Right atrium auricular region (tissue), 2 donors: ENCODE measurements around the gene FBRSL1. TPM values are rescaled to one million over a fixed set of nuclear protein-coding genes. Genes with fewer than 3 reads are reported as not detected.
A peak's percentile ranks its signal among the peaks of the same experiment; 100 is the strongest.

Experiments used
- DNase-seq: peaks from one replicate; pipeline ENCODE4 v3.0.0-alpha.2; 2019; ENCODE audit warnings: low spot score
- H3K27ac ChIP-seq, 2 donors: fragments of 200-600 bp; sonication (generic); 1 replicate in 1 of 2; 2 replicates in 1 of 2; pipeline ENCODE4 v1.5.1; 2016 to 2019
- H3K27me3 ChIP-seq, 2 donors: fragments of 200-600 bp; sonication (generic); one replicate each; pipeline versions ENCODE4 v1.5.1 to v1.6.0; 2017 to 2019
- H3K36me3 ChIP-seq: fragments of 200-600 bp; sonication (generic); one replicate; pipeline ENCODE4 v1.5.1; 2016
- H3K4me1 ChIP-seq, 2 donors: fragments of 200-600 bp; sonication (generic); one replicate each; pipeline versions ENCODE4 v1.5.1 to v1.6.0; 2017 to 2019
- H3K4me3 ChIP-seq, 2 donors: fragments of 200-600 bp; sonication (generic); 1 replicate in 1 of 2; 2 replicates in 1 of 2; pipeline ENCODE4 v1.5.1; 2017 to 2019; ENCODE audit warnings: mild to moderate bottlenecking in 1 of 2, moderate library complexity in 1 of 2
- H3K9me3 ChIP-seq, 2 donors: fragments of 200-600 bp; sonication (generic); one replicate each; pipeline ENCODE4 v1.5.1; 2019
- CTCF ChIP-seq, 2 donors: fragments of 200-600 bp; sonication (generic); IDR thresholded peaks; one replicate each; pipeline ENCODE4 v1.5.1; 2019; ENCODE audit warnings: antibody characterized with exemption in 2 of 2
- total RNA-seq, 2 donors: library from RNA; depleted of rRNA; stranded (reverse); fragments of >200 nt; gene quantifications; one replicate each; pipeline ENCODE4 v1.1.0, GENCODE V29; 2016

Gene FBRSL1
- total RNA-seq, 2 donors from 2014 or later: 19.3 to 20.4 TPM

- Histone ChIP-seq H3K36me3 (no peaks in the 10 kb centered on the region), H3K9me3 (no peaks in the 10 kb centered on the region), H3K27me3 (no peaks in the 10 kb centered on the region), H3K4me3 (no peak overlapping the region), H3K27ac (peak overlapping the region; percentile 29 to 85), H3K4me1 (peaks cover 0 to 100% of the 10 kb centered on the region in 2 donors)
- TF ChIP-seq CTCF (IDR thresholded peaks at IDR 0.05): no peak
- no peak for DNase-seq
Observed at GRCh38 chr12:132500142-132500855, 10.3 kb downstream of the FBRSL1 start.

GRCh38 chr12:132500856-132501180 lies 10.9 kb downstream of the FBRSL1 start:
- TF ChIP-seq CTCF (IDR thresholded peaks at IDR 0.05): no peak
- Histone ChIP-seq H3K27ac (peak overlapping the region; percentile 29 to 85), H3K27me3 (no peaks in the 10 kb centered on the region), H3K9me3 (no peaks in the 10 kb centered on the region), H3K36me3 (no peaks in the 10 kb centered on the region), H3K4me1 (peaks cover 0 to 100% of the 10 kb centered on the region in 2 donors), H3K4me3 (no peak overlapping the region)
- DNase-seq: no peak

- Histone ChIP-seq H3K27ac (peak overlapping the region; percentile 29 to 85), H3K27me3 (no peaks in the 10 kb centered on the region), H3K4me3 (no peak overlapping the region), H3K36me3 (no peaks in the 10 kb centered on the region), H3K9me3 (no peaks in the 10 kb centered on the region), H3K4me1 (peaks cover 0 to 100% of the 10 kb centered on the region in 2 donors)
- DNase-seq: no peak
- no peak for TF ChIP-seq CTCF (IDR thresholded peaks at IDR 0.05)
Observed at GRCh38 chr12:132501204-132501940, 11.4 kb downstream of the FBRSL1 start.

GRCh38 chr12:132502149-132502881 lies 12.4 kb downstream of the FBRSL1 start:
- Histone ChIP-seq H3K36me3 (no peaks in the 10 kb centered on the region), H3K9me3 (no peaks in the 10 kb centered on the region), H3K4me3 (no peak overlapping the region), H3K4me1 (peaks cover 0 to 100% of the 10 kb centered on the region in 2 donors), H3K27me3 (no peaks in the 10 kb centered on the region), H3K27ac (peak overlapping the region; percentile 25 to 85)
- DNase-seq: no peak
- TF ChIP-seq CTCF (IDR thresholded peaks at IDR 0.05): no peak

- Histone ChIP-seq H3K36me3 (no peaks in the 10 kb centered on the region), H3K4me1 (peaks cover 0 to 100% of the 10 kb centered on the region in 2 donors), H3K4me3 (no peak overlapping the region), H3K9me3 (no peaks in the 10 kb centered on the region), H3K27me3 (no peaks in the 10 kb centered on the region), H3K27ac (peak overlapping the region; percentile 31 to 85)
- DNase-seq: no peak
- TF ChIP-seq CTCF (IDR thresholded peaks at IDR 0.05): no peak
Observed at GRCh38 chr12:132502882-132503193, 12.9 kb downstream of the FBRSL1 start.
